SW 1271 (cell line): Measurements from ENCODE around the gene OR8K1.

Experiments used
- DNase-seq, 2 experiments: peaks; one replicate each; lab custom pipeline; 2025; lab: John Stamatoyannopoulos, UW

Gene OR8K1

DNA sequence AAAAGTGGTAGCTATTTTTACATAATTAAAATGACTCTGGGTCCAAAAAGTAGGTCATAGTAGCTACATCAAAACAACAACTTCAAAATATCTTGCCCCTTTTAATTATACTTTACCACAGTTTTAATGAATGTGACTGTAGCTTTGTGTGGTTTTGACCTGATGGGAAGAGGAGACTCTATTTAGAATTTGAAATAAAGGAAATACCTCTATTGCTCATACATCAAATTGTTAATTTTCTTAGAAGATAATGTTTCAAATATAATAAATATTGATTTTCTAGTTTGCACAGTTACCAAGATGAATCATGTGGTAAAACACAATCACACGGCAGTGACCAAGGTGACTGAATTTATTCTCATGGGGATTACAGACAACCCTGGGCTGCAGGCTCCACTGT, at the start of gene OR8K1:
TSS of gene OR8K1 (plus strand) at position 301 of the 400 bp plus-strand sequence. CDS start at position 301, 0 bp downstream.
- DNase-seq: no peak

- DNase-seq: no peak
Measured at GRCh38 chr11:56296898-56297297, 48.9 kb upstream of the OR8K1 start.

DNA sequence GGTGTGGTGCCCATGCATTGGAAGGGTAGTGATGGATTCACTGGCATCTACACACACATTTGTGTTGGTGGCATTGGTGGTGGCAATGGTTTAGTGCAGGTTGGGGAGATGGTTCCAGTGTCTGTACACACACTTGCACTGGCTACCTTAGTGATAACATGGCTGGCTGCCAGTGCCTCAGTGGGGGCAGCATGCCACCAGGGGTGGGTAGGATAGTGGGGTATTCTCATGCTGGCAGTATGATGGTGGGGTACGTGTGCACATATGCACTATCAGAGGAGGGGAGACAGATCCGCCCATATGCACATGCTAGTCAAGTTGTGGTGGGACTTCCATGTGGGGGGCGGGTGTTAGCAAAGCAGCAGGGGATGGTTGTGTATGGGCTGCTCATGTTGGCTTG, 38.0 kb upstream of the OR8K1 start:
- DNase-seq: no peak

- no peak for DNase-seq
Measured at GRCh38 chr11:56314844-56315243, 31.0 kb upstream of the OR8K1 start, which contains the start of gene OR8K3. TSS of gene OR8K3 (plus strand) at chr11:56315144. CDS start at chr11:56318307, 3,163 bp downstream.

- DNase-seq: no peak
Measured at GRCh38 chr11:56331861-56332491, 13.9 kb upstream of the OR8K1 start.

GRCh38 chr11:56333156-56333555, 12.7 kb upstream of the OR8K1 start:
- no peak for DNase-seq

DNA sequence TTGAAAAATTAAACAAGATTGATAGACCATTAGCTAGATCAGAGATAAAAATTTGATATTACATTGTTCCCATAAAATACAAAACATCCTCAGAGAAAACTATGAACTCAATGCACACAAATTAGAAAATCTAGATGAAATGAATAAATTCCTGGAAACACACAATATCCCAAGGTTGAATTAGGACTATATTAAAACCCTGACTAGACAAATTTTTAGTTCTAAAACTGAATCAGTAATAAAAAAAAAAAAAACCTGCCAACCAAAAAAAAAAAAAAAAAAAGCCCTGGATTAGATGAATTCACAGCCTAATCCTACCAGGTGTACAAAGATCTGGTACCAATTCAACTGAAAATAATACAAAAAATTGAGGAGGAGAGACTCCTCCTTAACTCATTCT, 5.5 kb upstream of the OR8K1 start:
- DNase-seq: no peak

- DNase-seq: no peak
Measured at GRCh38 chr11:56353991-56354390, 8.2 kb downstream of the OR8K1 start, which contains the start of gene OR8J1. TSS of gene OR8J1 (plus strand) at chr11:56354291. CDS start at chr11:56360247, 5,956 bp downstream.

DNA sequence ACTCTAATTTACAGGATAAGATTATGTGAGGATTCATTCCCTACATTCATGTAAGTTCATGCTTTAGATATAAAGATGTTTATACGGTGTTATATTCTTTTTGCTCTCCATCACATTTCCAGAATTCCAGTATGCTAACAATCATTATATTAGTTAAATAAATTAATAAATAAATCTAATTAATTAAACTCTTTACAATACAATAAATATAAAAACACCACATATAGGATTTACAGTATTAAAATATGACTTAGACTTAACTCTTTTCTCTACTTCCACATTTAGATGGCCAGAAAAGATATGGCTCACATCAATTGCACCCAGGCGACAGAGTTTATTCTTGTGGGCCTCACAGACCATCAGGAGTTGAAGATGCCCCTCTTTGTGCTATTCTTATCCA, 29.5 kb downstream of the OR8K1 start, which contains the start of gene OR8U1:
TSS of gene OR8U1 (plus strand) at position 301 of the 400 bp plus-strand sequence. CDS start at position 301, 0 bp downstream.
- no peak for DNase-seq

DNA sequence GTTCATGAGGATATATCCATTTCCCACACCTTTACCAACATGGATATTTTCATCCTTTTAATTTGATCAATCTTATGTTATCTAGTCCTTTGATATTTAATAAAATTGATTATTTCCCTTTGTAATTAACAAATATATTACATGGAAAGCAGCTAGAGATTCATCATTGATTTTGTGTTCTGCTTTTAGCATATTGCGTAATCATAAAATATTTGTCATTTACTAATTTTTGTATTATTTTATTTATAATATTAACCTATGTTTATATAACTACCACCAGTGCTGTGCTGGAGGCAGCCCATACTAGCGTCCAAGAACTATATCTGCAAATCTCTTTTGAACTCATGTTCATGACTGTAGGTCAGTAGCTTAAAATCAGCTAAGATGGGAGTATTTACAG, 34.3 kb downstream of the OR8K1 start:
- DNase-seq: no peak

GRCh38 chr11:56394381-56394780, 48.5 kb downstream of the OR8K1 start:
- DNase-seq: no peak

- no peak for DNase-seq
Measured at GRCh38 chr11:56396047-56396446, 50.2 kb downstream of the OR8K1 start.
